Left renal cortex interstitium (tissue), 4 donors: ENCODE data around the gene COL6A3. TPM values are rescaled to one million over a fixed set of nuclear protein-coding genes. Genes with fewer than 3 reads are reported as not detected.
A peak's percentile ranks its signal among the peaks of the same experiment; 100 is the strongest.

Experiments
- DNase-seq, 4 donors: peaks; one replicate each; pipeline ENCODE4 v3.0.0-alpha.2; 2013; ENCODE audit warnings: low read depth in 4 of 4, low spot score in 2 of 4, missing footprints in 1 of 4
- polyA plus RNA-seq, 4 donors: library from polyadenylated mRNA; unstranded; fragments of 120-200 nt; gene quantifications; one replicate each; pipeline ENCODE4 v1.2.1, GENCODE V29; 2013; ENCODE audit not compliant: insufficient read length in 4 of 4

COL6A3 gene
- polyA plus RNA-seq, 4 donors: 236 to 277 (median 260) TPM

DNA sequence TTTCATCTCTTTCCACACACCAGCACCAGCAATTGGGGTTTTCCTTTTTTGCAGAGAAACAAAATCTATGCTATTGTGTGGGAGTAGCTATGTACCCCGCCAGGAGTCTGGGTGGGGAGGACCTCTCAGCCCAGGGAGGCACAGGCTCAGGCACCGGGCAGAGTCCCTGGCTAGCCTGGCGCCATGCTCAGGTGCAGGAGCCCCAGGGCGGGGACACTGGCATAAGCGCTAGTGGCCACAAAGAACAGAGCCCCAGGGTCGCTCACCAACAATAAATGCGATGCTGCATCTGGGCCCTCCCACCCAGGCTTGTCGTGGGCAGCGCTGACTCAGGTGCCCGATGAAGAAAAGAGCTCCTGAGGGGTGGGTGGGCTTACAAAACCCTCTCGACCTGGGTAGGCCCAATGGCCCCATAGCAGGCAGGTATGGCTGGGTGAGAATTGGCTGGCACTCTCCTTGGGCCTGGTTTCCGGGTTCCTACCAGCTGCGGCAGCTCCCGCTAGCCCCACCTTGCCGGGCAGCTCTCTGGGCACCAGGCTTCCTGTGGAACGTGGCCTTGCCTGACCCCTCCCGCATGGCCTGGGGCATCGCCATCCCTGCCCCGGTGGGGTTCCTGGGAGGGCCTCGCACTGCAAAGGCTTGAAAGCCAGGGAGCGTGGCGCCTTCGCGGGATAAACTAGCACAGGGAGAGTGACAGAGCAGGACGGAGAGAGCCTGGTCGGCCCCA is 31.8 kb upstream of the COL6A3 start:
- DNase-seq: no peak

DNA sequence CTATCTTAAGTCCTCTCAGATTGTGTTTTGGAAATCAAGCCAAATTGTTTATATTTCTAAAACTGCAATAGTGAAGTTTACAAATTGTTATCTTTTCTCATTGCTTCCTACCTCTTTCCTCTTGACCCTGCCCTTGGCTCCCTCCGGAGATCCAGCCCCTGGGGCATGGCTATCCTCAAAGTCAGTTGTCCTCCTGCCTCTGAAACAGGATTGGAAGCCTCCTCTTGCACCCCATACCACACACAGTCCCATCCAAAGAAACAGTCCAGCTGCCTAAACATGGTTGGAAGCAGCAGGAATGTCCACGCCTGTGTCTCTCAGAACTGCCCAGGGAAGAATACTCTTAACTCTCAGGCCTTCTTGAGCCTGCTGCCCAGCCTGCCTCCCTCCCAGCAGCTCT is 30.1 kb upstream of the COL6A3 start:
- no peak for DNase-seq

DNA sequence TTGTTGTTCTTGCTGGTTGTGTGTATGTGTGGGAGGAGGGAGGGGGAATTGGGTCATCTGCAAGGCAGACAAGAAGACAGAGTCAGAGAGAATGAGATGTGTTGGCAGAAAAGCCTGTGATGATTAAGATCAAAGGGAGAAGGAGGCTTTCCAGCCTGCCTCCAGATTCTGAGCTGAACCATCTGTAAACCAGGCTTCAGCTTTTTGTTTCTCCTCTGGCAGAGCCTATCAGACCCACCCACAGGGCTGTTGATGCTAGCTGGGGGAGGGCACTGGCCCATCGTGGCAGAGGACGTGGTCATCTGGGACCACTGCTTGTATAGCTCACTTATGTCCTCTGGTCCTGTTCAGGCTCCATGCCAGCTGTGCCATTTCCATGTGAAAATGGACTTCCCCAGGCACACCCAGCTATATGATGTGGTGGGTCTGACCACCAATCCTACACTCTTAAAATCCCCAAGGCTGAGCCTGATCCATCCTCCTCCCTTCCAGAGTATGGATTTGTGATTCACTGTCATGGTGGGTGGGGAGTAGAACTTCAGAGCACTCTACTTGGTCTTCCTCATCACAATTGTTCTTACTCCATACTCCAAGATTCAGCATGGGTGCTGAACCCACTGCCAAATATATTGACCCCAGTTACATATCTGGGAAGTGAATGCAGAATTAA is 27.8 kb upstream of the COL6A3 start:
- no peak for DNase-seq

DNA sequence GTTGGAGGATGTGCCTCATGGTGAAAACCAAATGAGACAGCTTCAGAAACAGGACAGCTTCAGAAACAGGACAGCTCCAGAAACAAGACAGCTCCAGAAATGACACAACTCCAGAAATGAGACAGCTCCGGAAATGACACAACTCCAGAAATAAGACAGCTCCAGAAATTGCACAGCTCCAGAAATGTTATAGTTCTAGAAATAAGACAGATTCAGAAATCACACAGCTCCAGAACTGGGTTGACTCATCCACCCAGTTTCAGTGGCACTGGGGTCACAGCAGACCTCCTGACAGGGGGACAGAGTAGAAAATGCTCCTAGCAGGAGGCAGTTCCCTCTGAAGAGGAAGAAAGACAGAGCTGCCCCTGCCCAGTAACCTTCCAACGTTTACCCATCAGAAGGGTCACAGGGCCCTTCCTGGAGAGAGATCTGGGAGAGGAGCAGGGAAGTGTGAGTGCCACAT is 26.9 kb upstream of the COL6A3 start:
- no peak for DNase-seq

DNA sequence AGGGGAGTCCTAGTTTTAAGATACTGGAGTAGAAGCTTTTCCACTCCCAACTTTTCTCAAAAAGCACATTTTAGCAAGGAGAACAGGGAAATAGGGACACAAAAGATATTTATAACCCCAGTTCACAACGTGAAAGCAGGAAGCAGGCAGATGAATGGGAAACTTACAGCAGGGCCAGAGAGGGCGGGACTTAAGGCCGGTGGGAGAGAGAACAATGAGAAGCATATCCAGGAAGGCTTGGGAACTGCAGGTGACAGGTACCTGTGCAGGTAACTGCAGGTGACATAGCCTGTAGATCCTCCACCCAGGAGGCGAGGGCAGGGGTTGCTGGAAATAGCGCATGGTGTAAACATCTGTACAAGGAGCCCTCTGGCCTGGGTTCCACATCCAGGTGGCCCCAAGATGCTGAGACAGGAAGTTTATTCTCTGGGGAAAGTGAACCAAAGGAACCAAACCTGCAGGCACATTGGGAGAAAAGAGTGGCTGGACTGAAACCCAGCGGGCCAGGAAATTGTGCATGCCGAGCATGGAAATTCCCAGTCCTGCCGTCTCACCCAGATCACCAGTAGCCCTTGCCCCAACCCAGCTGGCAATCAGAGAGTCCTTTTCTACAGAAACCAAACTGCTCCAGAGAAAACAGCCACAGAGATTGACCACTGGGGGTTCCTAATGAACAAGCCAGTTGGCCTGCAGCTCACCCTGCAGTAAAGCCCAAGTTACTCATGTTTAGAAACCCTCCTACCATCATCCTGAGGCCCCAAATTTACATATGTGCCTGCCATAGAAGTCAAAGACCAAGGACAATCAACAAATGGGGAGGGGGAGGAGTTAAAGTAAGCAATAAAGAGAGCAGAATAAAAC is 24.3 kb upstream of the COL6A3 start:
- DNase-seq: no peak

DNA sequence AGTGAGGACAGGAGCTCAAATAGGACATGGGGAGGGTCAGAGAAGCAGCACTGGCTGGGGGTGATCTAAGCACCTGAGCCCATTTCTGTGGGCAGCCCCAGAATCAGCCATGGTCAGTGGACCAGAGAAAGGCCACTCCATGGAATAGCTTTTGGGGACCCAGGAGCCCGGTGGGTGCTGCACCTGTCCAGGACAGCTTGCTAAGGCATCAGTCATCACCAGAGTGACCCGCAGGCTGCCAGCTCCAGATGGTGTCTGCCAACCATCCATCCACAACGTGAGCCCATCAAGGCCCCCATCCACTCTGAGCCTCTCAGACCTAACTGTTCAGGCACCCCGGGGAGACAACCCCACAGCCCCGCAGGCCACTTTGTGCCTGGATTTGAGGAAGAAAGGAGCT is 23.6 kb upstream of the COL6A3 start:
- no peak for DNase-seq

DNA sequence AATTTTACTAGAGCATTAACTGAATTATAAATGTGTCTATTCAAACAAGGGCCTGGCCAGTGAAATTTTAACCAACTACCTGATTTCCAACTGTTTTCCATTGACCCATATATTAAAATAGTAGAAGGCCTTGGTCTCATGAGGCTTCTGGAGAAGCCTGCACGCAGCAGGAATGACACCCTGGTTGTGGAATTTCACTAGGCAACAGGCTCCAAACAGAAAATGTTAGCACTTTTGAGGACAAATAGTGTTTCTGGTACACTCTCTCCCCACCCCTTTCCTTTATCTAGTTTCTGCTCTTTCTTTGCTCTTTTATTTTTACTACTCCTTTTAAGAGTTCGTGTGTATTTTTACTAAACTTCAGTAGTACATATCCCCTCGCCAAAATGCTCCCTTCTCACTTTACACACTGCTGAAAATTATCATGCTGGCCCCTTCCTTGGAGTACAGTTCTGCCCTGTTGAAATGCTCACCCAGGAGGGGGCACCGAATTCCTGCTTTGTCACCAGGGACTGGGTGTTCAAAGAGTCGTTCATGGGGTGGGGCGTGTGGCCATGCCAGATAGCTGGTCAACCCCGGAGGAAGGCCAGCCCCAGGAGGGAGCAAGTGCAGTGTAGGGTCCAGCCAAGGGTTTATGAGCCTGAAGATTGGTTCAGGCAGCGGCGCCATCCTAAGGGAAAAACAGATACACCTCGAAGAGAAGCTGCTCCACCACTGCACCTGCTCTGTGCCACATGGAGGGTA is 22.1 kb upstream of the COL6A3 start:
- no peak for DNase-seq

DNA sequence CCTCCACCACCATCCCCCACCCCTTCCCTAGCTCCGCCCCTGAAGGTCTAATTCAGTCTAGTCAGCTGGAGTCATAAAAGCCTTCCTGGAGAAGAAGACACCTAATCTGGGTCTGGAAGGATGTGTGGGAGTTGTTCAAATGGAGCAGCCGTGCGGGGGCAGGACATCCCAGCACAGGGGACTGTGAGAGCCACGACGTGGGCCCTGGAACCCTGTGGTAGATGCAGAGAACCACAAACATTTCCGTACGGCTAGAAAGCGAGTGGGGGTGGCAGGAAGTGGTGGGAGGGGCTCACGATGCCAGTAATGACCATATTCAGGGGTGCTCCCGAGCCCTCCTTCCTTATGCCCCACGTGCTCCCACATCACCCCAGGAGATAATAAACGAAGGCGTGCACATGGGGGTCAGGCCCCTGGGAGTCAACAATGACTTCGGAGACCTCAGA is 20.9 kb upstream of the COL6A3 start:
- peak in 1 of 4 donors; percentile 78 for DNase-seq

DNA sequence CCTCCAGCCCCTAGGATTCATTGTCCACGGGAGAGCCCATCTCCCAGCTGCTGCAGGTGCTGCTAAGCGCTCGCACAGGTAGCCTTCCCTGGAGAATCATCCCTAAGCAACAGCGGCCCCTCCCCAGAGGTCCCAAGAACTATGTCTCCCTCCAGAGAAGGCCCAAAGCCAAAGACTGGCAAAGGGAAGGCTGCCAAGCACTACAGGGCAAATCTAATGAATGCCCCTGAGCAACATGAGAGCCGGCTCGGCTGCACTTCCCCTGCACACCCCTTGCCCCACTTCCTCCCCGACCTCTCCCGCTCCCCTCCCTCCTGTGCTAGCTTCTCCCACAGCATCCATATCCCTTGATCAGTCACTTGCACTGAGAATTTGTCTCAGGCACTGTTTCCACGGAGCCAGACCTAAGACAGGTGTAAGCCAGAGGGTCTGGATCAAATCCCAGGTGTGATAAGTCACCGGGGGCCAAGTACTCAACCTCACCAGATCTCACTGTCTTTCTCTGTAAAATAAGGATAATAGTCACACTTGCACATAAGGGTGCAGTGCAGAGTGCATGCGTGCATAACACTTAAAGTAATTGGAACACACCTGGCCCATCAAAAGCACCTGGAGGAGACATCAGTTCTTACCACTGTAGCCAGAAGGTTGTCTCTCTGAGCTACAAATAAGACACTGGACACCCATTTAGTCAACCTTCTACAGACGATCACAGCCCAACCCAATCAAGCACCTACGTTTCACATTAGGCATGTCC is 20.1 kb upstream of the COL6A3 start:
- DNase-seq: no peak

DNA sequence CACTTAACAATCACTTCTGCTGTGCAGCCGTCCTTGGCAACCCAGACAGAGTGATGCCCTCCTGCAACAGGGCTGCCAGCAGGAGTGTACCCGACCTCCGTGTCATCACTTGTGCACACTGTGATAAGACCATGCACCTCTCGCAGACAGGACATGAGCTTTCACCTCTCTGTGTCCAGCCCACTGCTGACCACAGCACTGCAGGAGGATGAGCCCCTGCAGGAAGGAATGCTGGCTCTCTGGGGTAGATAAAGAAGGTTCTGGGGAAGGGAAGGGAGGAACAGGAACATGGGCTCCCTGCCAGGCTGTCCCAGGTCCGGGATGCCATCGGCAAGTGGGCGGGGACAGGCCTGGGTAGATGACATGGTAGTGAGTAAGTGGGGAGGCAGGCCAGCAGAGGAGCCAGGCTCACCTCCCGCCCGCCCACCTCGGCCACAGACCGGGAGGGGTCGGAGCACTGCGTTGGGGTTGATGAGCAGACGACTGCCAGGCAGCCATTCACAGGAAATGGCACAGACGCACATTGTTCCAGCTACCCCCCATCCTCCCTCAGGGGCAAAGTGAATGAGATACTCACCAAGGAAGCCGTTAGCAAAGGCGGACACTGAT is 18.6 kb upstream of the COL6A3 start:
- no peak for DNase-seq

DNA sequence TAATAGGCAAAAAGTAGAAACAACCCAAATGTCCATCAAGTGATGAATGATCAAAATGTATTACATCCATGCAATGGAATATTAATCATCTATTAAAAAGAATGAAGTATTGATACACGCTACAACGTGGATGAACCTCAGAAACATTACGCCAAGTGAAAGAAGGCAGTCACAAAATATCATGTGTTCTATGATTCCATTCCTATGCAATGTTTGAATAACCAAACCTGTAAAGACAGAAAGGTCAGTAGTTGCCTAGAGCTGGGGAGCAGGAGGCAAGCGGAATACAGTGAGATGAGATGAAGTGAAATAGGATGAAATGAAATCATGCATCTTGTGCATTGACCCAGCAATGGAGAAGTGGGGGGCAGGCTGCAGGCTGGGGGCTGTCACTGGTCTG is 17.9 kb upstream of the COL6A3 start:
- DNase-seq: no peak

DNA sequence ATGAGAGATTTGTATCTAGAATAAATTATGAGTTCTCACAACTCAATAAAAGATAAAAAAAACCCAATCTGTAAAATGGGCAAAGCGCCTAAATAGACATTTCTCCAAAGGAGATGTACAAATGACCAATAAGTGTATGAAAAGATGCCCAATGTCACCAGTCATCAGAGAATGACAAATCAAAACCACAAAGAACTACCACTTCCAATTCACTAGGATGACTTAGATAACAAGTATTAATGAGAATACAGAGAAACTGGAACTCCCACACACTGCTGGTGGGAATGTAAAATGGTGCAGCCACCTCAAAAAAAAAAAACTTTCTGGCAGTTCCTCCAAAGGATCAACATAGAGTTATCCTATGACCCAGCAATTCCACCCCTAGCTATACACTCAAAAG is 17.4 kb upstream of the COL6A3 start:
- DNase-seq: no peak

DNA sequence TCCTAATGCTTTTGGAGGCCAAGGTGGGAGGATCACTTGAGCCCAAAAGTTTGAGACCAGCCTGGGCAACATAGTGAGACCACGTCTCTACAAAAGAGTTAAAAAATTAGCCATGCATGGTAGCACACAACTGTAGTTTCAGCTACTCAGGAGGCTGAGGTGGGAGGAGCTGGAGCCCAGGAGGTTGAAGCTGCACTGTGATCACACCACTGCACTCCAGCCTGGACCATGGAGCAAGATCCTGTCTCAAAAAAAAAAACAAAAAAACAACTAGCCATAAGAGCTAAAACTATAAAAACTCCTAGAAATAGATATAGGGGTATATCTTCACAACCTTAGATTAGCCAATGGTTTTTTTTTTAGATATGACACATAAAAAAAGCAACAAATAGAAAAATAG is 16.9 kb upstream of the COL6A3 start:
- DNase-seq: no peak

DNA sequence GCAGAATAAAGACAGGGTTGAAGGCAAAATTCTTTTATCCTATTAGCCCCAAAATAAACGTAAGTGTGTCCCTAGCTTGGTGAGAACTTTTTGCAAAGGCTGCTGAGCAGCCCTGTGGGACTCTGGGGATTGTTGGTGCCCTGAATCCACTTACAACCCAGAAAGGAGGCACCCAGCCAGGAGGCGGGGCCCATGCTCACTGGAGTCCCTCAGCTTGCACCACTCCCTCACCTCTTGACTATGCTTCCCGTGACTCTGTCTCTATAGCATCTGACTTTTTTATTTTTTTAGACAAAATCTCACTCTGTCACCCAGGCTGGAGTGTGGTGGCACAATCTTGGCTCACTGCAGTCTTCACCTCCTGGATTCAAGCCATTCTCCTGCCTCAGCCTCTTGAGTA is 15.8 kb upstream of the COL6A3 start:
- no peak for DNase-seq

DNA sequence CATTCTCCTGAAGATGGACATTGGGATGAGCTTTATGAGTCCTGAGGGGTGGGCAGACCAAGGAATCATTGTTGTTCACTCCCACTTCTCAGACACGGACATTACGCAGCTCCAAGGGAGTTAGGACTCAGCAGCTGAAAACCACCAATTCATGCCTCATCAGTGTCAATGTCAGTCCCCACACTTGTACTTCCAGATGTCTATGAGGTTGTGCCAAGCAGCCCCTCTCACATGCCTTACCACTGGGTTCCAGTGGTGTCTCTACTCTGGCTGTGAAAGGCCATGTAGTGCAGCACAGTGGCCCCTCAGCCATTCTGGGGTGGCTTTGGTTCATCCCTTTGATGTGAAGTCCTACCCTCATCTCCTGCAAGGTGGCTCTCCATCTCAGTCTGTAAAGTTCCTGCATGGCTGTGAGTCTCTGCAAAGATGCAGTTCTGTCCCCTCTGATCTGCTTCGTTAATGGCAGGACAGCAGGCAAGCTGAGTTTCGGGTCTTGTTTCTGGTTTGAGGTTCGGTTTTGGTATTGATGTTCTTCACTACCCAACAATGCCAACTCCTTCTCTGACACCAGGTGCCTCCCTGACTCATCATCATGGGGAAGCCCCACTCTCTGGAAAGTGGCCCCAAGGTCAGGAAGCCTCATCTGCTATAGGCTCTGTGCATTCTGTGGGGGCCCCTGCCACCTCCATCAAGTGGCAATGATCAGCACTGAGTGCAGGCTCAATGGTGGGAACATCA is 14.0 kb upstream of the COL6A3 start:
- DNase-seq: no peak

DNA sequence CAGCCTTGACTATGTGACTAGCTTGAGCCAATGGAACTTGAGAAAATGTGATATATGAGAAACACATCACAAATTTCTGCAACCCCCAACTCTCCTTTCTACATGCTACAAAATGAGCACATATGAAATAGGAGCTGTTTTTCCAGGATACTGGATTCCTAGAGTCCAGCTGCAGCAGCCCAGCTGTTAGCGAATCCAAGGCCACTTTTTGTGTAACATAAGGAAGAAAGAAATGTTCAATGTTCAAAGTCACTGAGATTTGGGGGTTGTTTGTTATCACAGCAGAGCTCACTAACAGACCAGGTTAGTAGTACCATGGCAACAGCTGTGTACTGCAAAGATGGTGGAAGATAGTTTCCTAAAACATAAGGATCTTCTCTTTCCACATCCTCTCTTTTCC is 12.6 kb upstream of the COL6A3 start:
- no peak for DNase-seq

DNA sequence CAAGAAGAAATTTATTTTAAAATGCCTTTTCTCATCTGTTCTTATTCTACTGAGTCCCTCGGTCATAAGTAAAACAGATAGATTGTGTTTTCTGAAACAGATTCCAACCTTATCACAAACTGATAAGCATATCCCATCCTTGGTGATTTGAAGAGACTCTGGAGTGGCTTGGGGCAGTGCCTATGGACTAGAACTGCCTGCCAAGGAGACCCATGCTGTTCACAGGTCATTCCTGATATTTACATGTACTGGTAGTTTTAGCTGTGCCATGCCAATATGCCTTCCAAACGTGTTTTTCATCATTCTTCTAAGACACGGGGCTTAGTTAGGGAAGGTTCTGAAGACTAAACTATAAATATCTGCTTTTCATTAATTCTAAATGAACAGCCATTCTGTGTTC is 11.4 kb upstream of the COL6A3 start:
- DNase-seq: no peak

DNA sequence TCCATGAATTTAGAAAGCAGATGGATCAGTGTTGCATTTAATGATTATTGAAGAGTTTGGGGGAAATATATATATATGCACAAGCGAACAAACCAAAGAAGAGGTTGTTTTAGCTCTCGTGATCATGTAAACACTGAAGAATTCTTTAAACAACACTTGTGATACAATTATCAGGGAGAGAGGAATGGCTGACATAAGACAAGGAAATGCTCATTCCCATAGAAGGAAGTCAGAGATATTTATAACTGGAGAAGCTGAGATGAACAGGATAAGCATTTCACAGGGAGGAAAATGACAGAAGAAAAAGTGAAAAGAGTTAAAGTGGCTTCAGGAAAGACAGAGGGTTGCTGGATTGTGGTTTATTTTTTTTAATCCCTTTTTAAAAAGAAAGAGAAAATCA is 10.6 kb upstream of the COL6A3 start:
- DNase-seq: no peak

DNA sequence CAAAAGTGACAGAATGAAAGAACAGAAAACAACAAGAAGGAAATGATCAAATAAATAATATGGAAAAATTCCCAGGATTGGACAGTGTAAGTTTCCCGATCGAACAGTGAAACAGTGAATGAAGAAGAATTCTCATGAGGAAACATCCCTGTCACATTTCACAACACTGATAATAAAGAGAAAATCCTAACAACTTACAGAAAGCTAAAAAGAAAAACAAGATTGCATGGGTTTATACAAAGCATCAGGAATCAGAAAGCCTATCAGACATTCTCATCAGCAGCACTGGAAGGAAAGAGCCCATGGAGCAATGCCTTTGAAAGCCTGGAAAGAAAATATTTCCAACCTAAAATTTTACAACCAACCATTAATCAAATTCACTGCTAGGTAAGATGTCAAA is 9.9 kb upstream of the COL6A3 start:
- DNase-seq: no peak
